HG02938 (cell line): ENCODE measurements around the gene TNFRSF17.

ENCODE experiments used
- ATAC-seq: cut with Tn5 transposase; IDR thresholded peaks from one replicate; pipeline ENCODE4 v1.9.1; 2021; ENCODE audit warnings: mild to moderate bottlenecking, moderate library complexity; ENCODE audit not compliant: unreplicated experiment

Gene TNFRSF17

GRCh38 chr16:12000032-12000431 lies 35.0 kb downstream of the TNFRSF17 start:
- no peak for ATAC-seq

- ATAC-seq, result no peak
These were observed 37.5 kb downstream of the TNFRSF17 start for GRCh38 chr16:12002447-12003006.

- no peak for ATAC-seq
These were observed 41.6 kb downstream of the TNFRSF17 start for GRCh38 chr16:12006637-12007036.

- ATAC-seq, result no peak
These were observed 44.5 kb downstream of the TNFRSF17 start for GRCh38 chr16:12009462-12009861.

GRCh38 chr16:12009922-12010321 lies 44.9 kb downstream of the TNFRSF17 start:
- ATAC-seq, result no peak

- no peak for ATAC-seq
These were observed 45.6 kb downstream of the TNFRSF17 start for GRCh38 chr16:12010388-12011251.

GRCh38 chr16:12011565-12011964 lies 46.6 kb downstream of the TNFRSF17 start:
- no peak for ATAC-seq

GRCh38 chr16:12016291-12016947 lies 51.4 kb downstream of the TNFRSF17 start:
- ATAC-seq, result no peak

- ATAC-seq, result no peak
These were observed 52.5 kb downstream of the TNFRSF17 start for GRCh38 chr16:12017558-12017957.
